Psoas muscle (tissue), 8 donors: ENCODE results near the gene IFT122. TPM values are rescaled to one million over a fixed set of nuclear protein-coding genes. Genes with fewer than 3 reads are reported as not detected.

Experiments
- ATAC-seq, 4 donors: fragments of 200-7000 bp; cut with Tn5 transposase; one replicate each; pipeline ENCODE4 v1.9.1; 2020; ENCODE audit warnings: moderate library complexity in 3 of 4, mild to moderate bottlenecking in 2 of 4
- DNase-seq, 2 donors: peaks; one replicate each; pipeline ENCODE4 v3.0.0-alpha.2; 2020
- H3K27ac ChIP-seq: fragments of 200-600 bp; one replicate; pipeline ENCODE4 v1.8.0; 2022
- H3K27me3 ChIP-seq, 3 donors: fragments of 200-600 bp in 1 of 3; one replicate each; pipeline versions ENCODE4 v1.6.1 to v1.8.0; 2013 to 2022; ENCODE audit warnings: low read length in 2 of 3, mild to moderate bottlenecking in 2 of 3, moderate library complexity in 1 of 3; ENCODE audit not compliant: insufficient read depth in 3 of 3
- H3K36me3 ChIP-seq, 2 donors: fragments of 200-600 bp in 1 of 2; one replicate each; pipeline versions ENCODE4 v1.6.1 to v1.8.0; 2013 to 2022; ENCODE audit warnings: low read depth in 1 of 2, mild to moderate bottlenecking in 1 of 2, moderate library complexity in 1 of 2; ENCODE audit not compliant: insufficient read depth in 1 of 2
- H3K4me1 ChIP-seq: fragments of 200-600 bp; one replicate; pipeline ENCODE4 v1.8.0; 2022
- H3K4me3 ChIP-seq: fragments of 200-600 bp; one replicate; pipeline ENCODE4 v1.8.0; 2022; ENCODE audit warnings: mild to moderate bottlenecking
- H3K9me3 ChIP-seq: fragments of 200-600 bp; one replicate; pipeline ENCODE4 v1.8.0; 2022
- WGBS, 3 donors: extraction: QIAGEN DNeasy Blood & Tissue Kit; methylation state at CpG; one replicate each; pipeline versions ENCODE4 v1.1.6 to v1.1.7; 2013; 5-methylcytosine and 5-hydroxymethylcytosine counted together
- intact Hi-C, 2 donors: fragments of 100-400 bp; cut with DNase I; formaldehyde crosslinking; loops; one replicate each; pipeline versions ENCODE4 v1.11.0 to v1.14.2; 2022
- polyA plus RNA-seq, 3 donors: library from polyadenylated mRNA; stranded (reverse); fragments of 200-250 nt; gene quantifications; one replicate each; pipeline ENCODE4 v1.2.3, GENCODE V29; 2013
- total RNA-seq, 4 donors: library from RNA; stranded (reverse); fragmentation: NEBNext Ultra II Directional in 2 of 4; extraction: Animal tissue kit (Norgen Biotek cat#: 25700) in 2 of 4; gene quantifications; one replicate each; pipeline versions ENCODE4 v1.2.1 to v1.2.4, GENCODE V29; 2021 to 2023
- TF ChIP-seq, protein P1 (sequence below): fragments of 200-600 bp; IDR thresholded peaks from one replicate; pipeline ENCODE4 v1.8.0; 2022; ENCODE audit warnings: antibody characterized with exemption
- donor health status: healthy with polysubstance abuse.
- donor health status: DM: no; HTN: no; CAD: no; lungs with moderate emphysema.
- donor health status: Bipolar disorder and iron deficiency.
- donor health status: healthy.
- donor health status: DM: yes; HTN: yes; CAD: no.
- donor health status: DM: no; HTN: no; CAD: no.
- donor health status: DM: no; HTN: no; CAD: no.
- donor health status: DM: yes; HTN: yes; CAD: no.

Gene IFT122
- total and polyA plus RNA-seq, 7 donors: 2.3 to 7.3 (median 4.5) TPM

DNA sequence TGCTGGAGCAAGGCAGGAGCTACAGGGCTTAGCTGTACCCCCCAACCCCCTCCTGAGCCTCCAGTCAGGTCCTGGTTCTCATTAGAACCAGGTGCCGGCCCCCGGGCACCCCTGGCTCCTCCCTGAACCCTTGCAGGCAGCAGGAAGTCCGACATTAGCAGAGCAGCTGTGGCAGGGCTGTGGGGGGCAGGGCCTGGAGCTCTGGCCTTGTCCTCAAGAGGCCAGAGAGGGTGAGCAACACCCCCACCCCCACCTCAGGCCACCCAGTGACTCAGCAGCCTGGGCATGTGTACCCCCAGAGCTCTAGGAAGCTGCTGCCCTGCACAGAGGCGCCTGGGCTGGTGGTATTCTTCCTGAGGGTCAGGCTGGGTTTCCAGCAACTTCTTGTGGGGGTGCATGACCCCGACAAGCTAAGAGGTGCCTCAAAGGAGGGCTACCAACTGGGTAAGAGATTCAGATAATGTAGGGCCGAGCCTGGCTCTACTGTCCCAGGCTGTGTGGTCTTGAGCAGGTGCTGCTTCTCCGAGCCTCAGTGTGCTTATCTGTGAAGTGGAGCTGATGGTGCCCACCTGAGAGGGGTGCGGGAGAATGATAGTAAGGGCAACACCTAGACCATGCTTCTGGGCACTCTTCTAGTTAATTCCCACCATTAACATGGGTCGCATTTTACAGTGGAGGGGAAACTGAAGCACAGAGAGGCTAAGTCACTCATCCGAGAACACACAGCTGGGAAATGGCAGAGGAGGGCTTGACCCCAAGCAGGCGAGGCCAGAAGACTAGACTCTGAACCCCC lies 118.9 kb downstream of the IFT122 start:
- Histone ChIP-seq H3K27me3 (no peaks in the 10 kb centered on the region), H3K4me1 (peaks cover 27% of the 10 kb centered on the region), H3K4me3 (no peak overlapping the region), H3K9me3 (no peaks in the 10 kb centered on the region), H3K27ac (no peak overlapping the region), H3K36me3 (peaks cover 0 to 43% of the 10 kb centered on the region in 2 donors)
- peak; percentile 46 to 61 for DNase-seq
- TF ChIP-seq, protein P1, sequence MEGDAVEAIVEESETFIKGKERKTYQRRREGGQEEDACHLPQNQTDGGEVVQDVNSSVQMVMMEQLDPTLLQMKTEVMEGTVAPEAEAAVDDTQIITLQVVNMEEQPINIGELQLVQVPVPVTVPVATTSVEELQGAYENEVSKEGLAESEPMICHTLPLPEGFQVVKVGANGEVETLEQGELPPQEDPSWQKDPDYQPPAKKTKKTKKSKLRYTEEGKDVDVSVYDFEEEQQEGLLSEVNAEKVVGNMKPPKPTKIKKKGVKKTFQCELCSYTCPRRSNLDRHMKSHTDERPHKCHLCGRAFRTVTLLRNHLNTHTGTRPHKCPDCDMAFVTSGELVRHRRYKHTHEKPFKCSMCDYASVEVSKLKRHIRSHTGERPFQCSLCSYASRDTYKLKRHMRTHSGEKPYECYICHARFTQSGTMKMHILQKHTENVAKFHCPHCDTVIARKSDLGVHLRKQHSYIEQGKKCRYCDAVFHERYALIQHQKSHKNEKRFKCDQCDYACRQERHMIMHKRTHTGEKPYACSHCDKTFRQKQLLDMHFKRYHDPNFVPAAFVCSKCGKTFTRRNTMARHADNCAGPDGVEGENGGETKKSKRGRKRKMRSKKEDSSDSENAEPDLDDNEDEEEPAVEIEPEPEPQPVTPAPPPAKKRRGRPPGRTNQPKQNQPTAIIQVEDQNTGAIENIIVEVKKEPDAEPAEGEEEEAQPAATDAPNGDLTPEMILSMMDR: no peak
- WGBS, 3 donors: 63 to 81% (median 67%) methylated on average over 10 to 11 of the region's 11 CpGs
- ATAC-seq: peak in 3 of 4 donors; percentile 15 to 53 (median 35)
- intact Hi-C loops: no loop called here

DNA sequence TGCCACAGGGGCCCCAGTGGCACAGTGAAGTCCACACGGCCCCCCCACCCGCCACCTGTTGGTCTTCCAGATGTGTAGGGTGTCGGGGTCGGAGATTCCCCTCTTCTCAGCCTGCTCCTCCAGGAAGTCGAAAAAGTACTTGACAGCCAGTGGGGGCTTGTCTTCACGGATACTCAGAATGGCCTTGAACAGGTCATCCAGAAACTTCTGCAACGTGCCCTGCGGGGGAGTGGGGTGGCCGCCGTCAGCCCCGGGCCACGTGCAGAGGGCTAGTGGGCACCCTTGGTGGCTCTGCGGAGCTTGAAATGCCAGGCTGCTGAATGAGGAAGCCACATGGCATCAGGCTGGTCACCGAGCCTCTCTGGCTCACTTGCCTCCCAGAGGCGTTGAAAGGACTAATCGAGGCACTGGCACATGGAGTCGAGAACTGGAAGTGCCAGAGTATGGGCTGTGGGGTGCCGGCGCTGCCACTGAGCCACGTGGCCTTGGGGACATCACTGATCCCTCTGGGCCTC lies 119.6 kb downstream of the IFT122 start:
- ATAC-seq (no peak), DNase-seq (peak; percentile 12 to 46)
- TF ChIP-seq, protein P1: no peak
- Histone ChIP-seq H3K27me3 (no peaks in the 10 kb centered on the region), H3K9me3 (no peaks in the 10 kb centered on the region), H3K4me3 (no peak overlapping the region), H3K36me3 (peaks cover 0 to 43% of the 10 kb centered on the region in 2 donors), H3K27ac (no peak overlapping the region), H3K4me1 (peaks cover 27% of the 10 kb centered on the region)
- intact Hi-C loops: no loop called here
- 70 to 85% (median 75%) methylated on average over 20 of the region's 20 CpGs for WGBS, 3 donors

DNA sequence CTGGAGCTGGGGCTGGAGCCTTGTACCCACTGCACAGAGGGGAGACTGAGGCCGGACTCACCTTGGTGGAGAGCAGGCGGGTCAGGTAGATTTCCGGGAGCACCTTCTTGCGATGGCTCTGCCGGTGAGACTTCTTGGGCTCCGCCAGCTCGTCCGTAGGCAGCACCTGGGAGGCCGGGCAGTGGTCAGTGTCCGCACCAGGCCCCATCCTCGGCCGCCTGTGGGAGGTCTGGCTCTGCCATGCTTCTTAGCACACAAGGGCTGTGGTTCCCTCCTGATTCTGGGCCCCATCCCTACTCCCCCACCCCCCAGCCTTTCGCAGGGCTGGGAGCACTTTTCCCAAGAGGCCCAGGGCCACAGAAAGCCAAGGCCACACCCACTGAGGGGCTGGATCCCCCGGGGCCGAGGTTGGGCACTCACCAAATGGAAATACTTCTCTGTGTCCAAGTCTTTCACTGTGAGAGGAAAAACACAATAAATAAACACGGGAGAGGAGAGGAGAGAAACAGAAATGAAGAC lies 120.3 kb downstream of the IFT122 start:
- intact Hi-C loops: no loop called here
- WGBS, 3 donors: 55 to 67% (median 63%) methylated on average over 14 to 16 of the region's 16 CpGs
- Histone ChIP-seq H3K4me1 (peaks cover 25% of the 10 kb centered on the region), H3K36me3 (peaks cover 0 to 43% of the 10 kb centered on the region in 2 donors), H3K27me3 (no peaks in the 10 kb centered on the region), H3K9me3 (no peaks in the 10 kb centered on the region), H3K4me3 (peak overlapping the region; percentile 4), H3K27ac (peak overlapping the region; percentile 66)
- TF ChIP-seq, protein P1: no peak
- ATAC-seq (peak in 1 of 4 donors; percentile 15), DNase-seq (peak; percentile 59 to 75)

DNA sequence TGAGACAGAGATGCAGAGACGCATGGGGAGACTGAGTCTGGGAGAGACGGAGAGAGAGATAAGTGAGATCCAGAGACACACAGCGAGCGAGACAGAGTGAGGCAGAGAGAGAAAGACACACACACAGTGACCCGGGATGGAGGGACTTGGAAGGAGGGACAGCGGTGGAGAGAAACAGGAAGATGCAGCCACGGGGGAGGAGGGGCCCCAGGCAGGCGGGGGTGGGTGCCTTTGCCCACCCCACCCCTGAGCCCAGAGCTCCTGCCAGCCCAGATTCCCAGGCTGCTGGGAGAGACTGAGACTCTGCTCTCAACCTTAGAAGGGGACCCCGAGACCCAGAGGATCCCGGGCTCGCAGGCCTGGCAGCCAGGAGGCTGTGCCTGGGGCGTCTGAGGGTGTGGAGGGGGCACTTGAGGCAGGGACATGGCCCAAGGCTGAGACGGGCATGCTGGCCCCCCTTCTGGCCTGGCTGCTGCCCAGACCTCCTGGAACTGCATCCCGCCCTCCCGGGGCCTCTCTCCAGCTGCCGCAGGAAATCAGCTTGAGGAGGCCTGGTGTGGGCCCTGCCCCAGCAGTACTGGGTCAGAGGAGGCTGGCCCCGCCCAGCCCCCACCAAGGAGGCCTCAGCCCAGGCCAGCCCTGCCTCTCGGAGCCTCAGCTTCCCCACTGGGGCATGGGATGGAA lies 121.0 kb downstream of the IFT122 start:
- peaks cover 0 to 44% of the 10 kb centered on the region in 2 donors for H3K36me3 ChIP-seq
- H3K4me1 ChIP-seq: peaks cover 24% of the 10 kb centered on the region
- 29 to 38% (median 37%) methylated on average over 13 to 18 of the region's 18 CpGs for WGBS, 3 donors
- intact Hi-C loops: no loop called here
- TF ChIP-seq, protein P1: no peak
- ATAC-seq (peak; percentile 48 to 70 (median 62)), DNase-seq (peak; percentile 85 to 91)
- H3K4me3 ChIP-seq: peak overlapping the region; percentile 4
- peak overlapping the region; percentile 66 for H3K27ac ChIP-seq
- no peaks in the 10 kb centered on the region for H3K9me3 ChIP-seq
- no peaks in the 10 kb centered on the region for H3K27me3 ChIP-seq
